ENCODE results near the gene PDAP1.
"Not testable (repeated sequence)": the region's sequence is repeated elsewhere in the genome, so short reads cannot be mapped to it uniquely, and the experiment has no call there.

PDAP1 gene

GRCh38 chr7:99350641-99351040, 57.8 kb downstream of the PDAP1 start:
- not testable (repeated sequence) for DNase-seq (ENCODE audit: low read depth)

All from activated gamma-delta T cell treated with anti-CD3 and anti-CD28 coated beads, Interleukin-2, amount 50 U/mL, for 16 hours (primary cell).